AG04449 (cell line): ENCODE data around the gene LTBP2.

ENCODE experiments used
- CTCF ChIA-PET: fragments of 350-600 bp; formaldehyde crosslinking; extraction: SDS; loops from one replicate; lab custom pipeline; 2021; ENCODE audit warnings: antibody characterized with exemption; lab: Yijun Ruan, JAX
- POLR2A ChIA-PET: fragments of 400-600, 350-600 bp; formaldehyde crosslinking; extraction: SDS; loops from one replicate; lab custom pipeline; 2020; ENCODE audit warnings: antibody characterized with exemption, inconsistent platforms; lab: Yijun Ruan, JAX
- DNase-seq: peaks from one replicate; pipeline ENCODE4 v3.0.0-alpha.2; 2010; ENCODE audit warnings: low read depth, low spot score
- H3K4me3 ChIP-seq: 2 replicates; pipeline ENCODE4 v1.5.1; 2011; ENCODE audit warnings: low read depth, mild to moderate bottlenecking, control low read depth, low read length
- CTCF ChIP-seq: IDR thresholded peaks from one replicate; pipeline ENCODE4 v1.5.1; 2011; ENCODE audit warnings: mild to moderate bottlenecking, moderate library complexity, low read length, control low read depth, inconsistent platforms; ENCODE audit not compliant: insufficient read depth; ENCODE audit errors: missing control alignments

Gene LTBP2

GRCh38 chr14:74562515-74563232, 49.4 kb downstream of the LTBP2 start:
- DNase-seq, result no peak
- TF ChIP-seq CTCF, result peak; percentile 13
- POLR2A ChIA-PET, result interaction anchor here (0.6 to 1.5 kb wide), 2 partner anchors 9 to 12 kb away, joined by 3 to 4 read pairs; no protein-coding TSS in a partner anchor
- CTCF ChIA-PET, result interaction anchor here (0.6 to 3.0 kb wide), 4 partner anchors 9 to 242 kb away, joined by 3 to 15 read pairs (median 4); no protein-coding TSS in a partner anchor
- no peak overlapping the region for H3K4me3 ChIP-seq

- no peak overlapping the region for H3K4me3 ChIP-seq
- no peak for DNase-seq
- ChIA-PET CTCF (no interaction called here), POLR2A (interaction anchor here (0.9 kb wide), 1 partner anchor 15 kb away, joined by 3 read pairs; no protein-coding TSS in a partner anchor)
- TF ChIP-seq CTCF, result no peak
Observed at GRCh38 chr14:74558655-74559054, 53.4 kb downstream of the LTBP2 start.

GRCh38 chr14:74557691-74558090, 54.3 kb downstream of the LTBP2 start:
- H3K4me3 ChIP-seq, result no peak overlapping the region
- no peak for DNase-seq
- ChIA-PET CTCF (no interaction called here), POLR2A (no interaction called here)
- TF ChIP-seq CTCF, result no peak

GRCh38 chr14:74555476-74556050, 56.5 kb downstream of the LTBP2 start:
- no peak for TF ChIP-seq CTCF
- no peak for DNase-seq
- POLR2A ChIA-PET, result no interaction called here
- no peak overlapping the region for H3K4me3 ChIP-seq
- CTCF ChIA-PET, result interaction anchor here (0.6 to 2.9 kb wide), 2 partner anchors 7 to 18 kb away, joined by 4 to 15 read pairs; no protein-coding TSS in a partner anchor

GRCh38 chr14:74554742-74555362, 57.2 kb downstream of the LTBP2 start:
- TF ChIP-seq CTCF, result no peak
- ChIA-PET CTCF (interaction anchor here (2.9 kb wide), 1 partner anchor 8 kb away, joined by 15 read pairs; no protein-coding TSS in a partner anchor), POLR2A (no interaction called here)
- no peak for DNase-seq
- no peak overlapping the region for H3K4me3 ChIP-seq

- H3K4me3 ChIP-seq, result no peak overlapping the region
- ChIA-PET POLR2A (no interaction called here), CTCF (interaction anchor here (2.9 kb wide), 1 partner anchor 10 kb away, joined by 15 read pairs; no protein-coding TSS in a partner anchor)
- DNase-seq, result no peak
- TF ChIP-seq CTCF, result no peak
Observed at GRCh38 chr14:74552623-74553022, 59.4 kb downstream of the LTBP2 start.
